Measurements from ENCODE around the gene LCMT2. TPM values are rescaled to one million over a fixed set of nuclear protein-coding genes. Genes with fewer than 3 reads are reported as not detected.

Gene LCMT2
- total and polyA plus RNA-seq, 2 of the 8 experiments (the other 6 are each of a cell fraction or from before 2014, with no cell fraction given) = 11.2 to 11.9 TPM

GRCh38 chr15:43287254-43287653 is 43.1 kb downstream of the LCMT2 start:
- no peak overlapping the region for H3K18ac ChIP-seq (ENCODE audit: extremely low read depth, low read length)
- H2BK15ac ChIP-seq (ENCODE audit: low read length) = no peak overlapping the region
- H2BK20ac ChIP-seq (ENCODE audit: low read length) = no peak overlapping the region
- DNase-seq (ENCODE audit: low read depth in 1 of 2, low spot score in 2 of 2) (no peak), FAIRE-seq (no peak)
- no peaks in the 10 kb centered on the region for H3K9me3 ChIP-seq (ENCODE audit: insufficient read depth in 2 of 2, low read depth in 1 of 2, low read length in 1 of 2)
- H3K4me2 ChIP-seq (ENCODE audit: insufficient read depth in 1 of 2, low read depth in 2 of 2, low read length in 2 of 2) = no peak overlapping the region
- no peak overlapping the region for H2BK5ac ChIP-seq (ENCODE audit: low read depth, low read length)
- POLR2A ChIA-PET (ENCODE audit: partially characterized antibody) = no interaction called here
- WGBS, 2 experiments (ENCODE audit: extremely low coverage in 1 of 2, insufficient coverage in 1 of 2, insufficient read length in 1 of 2, insufficient replicate concordance in 2 of 2, low coverage in 1 of 2, low lambda C conversion rate in 2 of 2, missing lambda C conversion rate in 1 of 2) = 88% methylated on average over 15 of the region's 15 CpGs; no CpG with 5 or more reads in 1 of the 2 experiments
- no peak overlapping the region for H3K4ac ChIP-seq (replicated peaks; ENCODE audit: insufficient read length, low read depth, low read length)
- TF ChIP-seq KDM5A (IDR thresholded peaks at IDR 0.05; ENCODE audit: low read length) (no peak), SIN3A (conservative IDR thresholded peaks at IDR 0.05 in 1 of 2, IDR thresholded peaks at IDR 0.05 in 1 of 2; ENCODE audit: low read depth in 1 of 2, low read length in 2 of 2) (no peak), NRF1 (IDR thresholded peaks at IDR 0.05; ENCODE audit: low read depth, low read length) (no peak)
- no peak overlapping the region for H4K91ac ChIP-seq (replicated peaks; ENCODE audit: insufficient read length, low read length)
- no peak overlapping the region for H3K14ac ChIP-seq (ENCODE audit: insufficient read length)
- no peaks in the 10 kb centered on the region for H3K36me3 ChIP-seq (ENCODE audit: control insufficient read depth in 2 of 4, insufficient read depth in 4 of 4, low read length in 3 of 4)
- H3K4me3 ChIP-seq (ENCODE audit: extremely low read depth in 1 of 4, insufficient read depth in 2 of 4, low read depth in 3 of 4, low read length in 4 of 4) = no peak overlapping the region
- no peak overlapping the region for H3K27ac ChIP-seq (ENCODE audit: low read depth, low read length)
- H3K79me2 ChIP-seq (ENCODE audit: control insufficient read depth in 1 of 2, insufficient read depth in 2 of 2, low read length in 2 of 2) = no peaks in the 10 kb centered on the region
- no peak overlapping the region for H2AK5ac ChIP-seq (ENCODE audit: low read depth, low read length)
- CTCF ChIA-PET (ENCODE audit: partially characterized antibody) = interaction anchor here (0.6 to 7.3 kb wide), 13 partner anchors 9 to 180 kb away, joined by 3 to 178 read pairs (median 32); partner anchors contain the start of genes CCNDBP1, EPB42 and TGM5
- H3K79me1 ChIP-seq (ENCODE audit: low read depth, low read length) = no peaks in the 10 kb centered on the region
- no peak overlapping the region for H2BK12ac ChIP-seq (ENCODE audit: low read depth, low read length)
- no peak overlapping the region for H4K5ac ChIP-seq (ENCODE audit: insufficient read length, low read depth, low read length)
- H3K56ac ChIP-seq (replicated peaks; ENCODE audit: insufficient read length, low read depth, low read length) = no peak overlapping the region
- no peaks in the 10 kb centered on the region for H3K4me1 ChIP-seq (replicated peaks in 1 of 4; ENCODE audit: control insufficient read depth in 3 of 4, insufficient read depth in 4 of 4, low read length in 3 of 4)
- no peak overlapping the region for H2BK120ac ChIP-seq (replicated peaks; ENCODE audit: low read depth, low read length)
- H3K27me3 ChIP-seq (replicated peaks in 1 of 4; ENCODE audit: control insufficient read depth in 3 of 4, extremely low read depth in 1 of 4, insufficient read depth in 3 of 4, low read length in 3 of 4) = no peaks in the 10 kb centered on the region; a peak in 1 of 7 replicates
- no peak overlapping the region for H3K23ac ChIP-seq (ENCODE audit: insufficient read length)
- H4K8ac ChIP-seq (ENCODE audit: extremely low read depth, insufficient read depth, low read length) = no peak overlapping the region
- no peak overlapping the region for H2AFZ ChIP-seq (ENCODE audit: low read length)
- H4K20me1 ChIP-seq (replicated peaks in 1 of 2; ENCODE audit: control insufficient read depth in 1 of 2, insufficient read depth in 2 of 2, low read length in 2 of 2) = no peaks in the 10 kb centered on the region
- H3K23me2 ChIP-seq (ENCODE audit: low read depth, low read length) = no peaks in the 10 kb centered on the region
- H3K9ac ChIP-seq (replicated peaks in 1 of 4; ENCODE audit: extremely low read depth in 1 of 4, low read depth in 3 of 4, low read length in 3 of 4) = no peak overlapping the region

Data from H1 (cell line).